ENCODE measurements around the gene HNRNPC.

HNRNPC gene

GRCh38 chr14:21191809-21192446, 77.3 kb downstream of the HNRNPC start:
- in situ Hi-C loops (cut with MboI; ENCODE audit: low sequenced_read_pairs, unreplicated experiment), result no loop called here
- DNase-seq (ENCODE audit: low spot score), result peak; percentile 82
- no peak for TF ChIP-seq CTCF (IDR thresholded peaks at IDR 0.05; ENCODE audit: borderline replicate concordance, control extremely low read depth, extremely low read depth, insufficient read depth, missing control alignments)

- no peak for TF ChIP-seq CTCF (IDR thresholded peaks at IDR 0.05; ENCODE audit: borderline replicate concordance, control extremely low read depth, extremely low read depth, insufficient read depth, missing control alignments)
- DNase-seq (ENCODE audit: low spot score), result no peak
- in situ Hi-C loops (cut with MboI; ENCODE audit: low sequenced_read_pairs, unreplicated experiment), result no loop called here
These were observed 77.9 kb downstream of the HNRNPC start for GRCh38 chr14:21191261-21191808.

- no peak for TF ChIP-seq CTCF (IDR thresholded peaks at IDR 0.05; ENCODE audit: borderline replicate concordance, control extremely low read depth, extremely low read depth, insufficient read depth, missing control alignments)
- in situ Hi-C loops (cut with MboI; ENCODE audit: low sequenced_read_pairs, unreplicated experiment), result no loop called here
- DNase-seq (ENCODE audit: low spot score), result no peak
These were observed 83.8 kb downstream of the HNRNPC start for GRCh38 chr14:21185491-21185890.

GRCh38 chr14:21184254-21184653, 85.0 kb downstream of the HNRNPC start:
- in situ Hi-C loops (cut with MboI; ENCODE audit: low sequenced_read_pairs, unreplicated experiment), result no loop called here
- no peak for TF ChIP-seq CTCF (IDR thresholded peaks at IDR 0.05; ENCODE audit: borderline replicate concordance, control extremely low read depth, extremely low read depth, insufficient read depth, missing control alignments)
- no peak for DNase-seq (ENCODE audit: low spot score)

GRCh38 chr14:21182166-21182565, 87.1 kb downstream of the HNRNPC start:
- in situ Hi-C loops (cut with MboI; ENCODE audit: low sequenced_read_pairs, unreplicated experiment), result no loop called here
- no peak for TF ChIP-seq CTCF (IDR thresholded peaks at IDR 0.05; ENCODE audit: borderline replicate concordance, control extremely low read depth, extremely low read depth, insufficient read depth, missing control alignments)
- no peak for DNase-seq (ENCODE audit: low spot score)

GRCh38 chr14:21171128-21171527, 98.1 kb downstream of the HNRNPC start:
- TF ChIP-seq CTCF (IDR thresholded peaks at IDR 0.05; ENCODE audit: borderline replicate concordance, control extremely low read depth, extremely low read depth, insufficient read depth, missing control alignments), result no peak
- DNase-seq (ENCODE audit: low spot score), result no peak
- in situ Hi-C loops (cut with MboI; ENCODE audit: low sequenced_read_pairs, unreplicated experiment), result no loop called here

Measured in GM13976 (cell line).